T-helper 2 cell treated with Interferon-gamma antibody and Interleukin-4, amounts not matched to agents 5 μg/mL and 100 μg/mL, for 36 hours (primary cell): Measurements from ENCODE around the gene MOB3A.

Experiments used
- DNase-seq: peaks from one replicate; pipeline ENCODE4 v3.0.0; 2021; ENCODE audit warnings: low spot score
- H3K27ac Mint-ChIP-seq: one replicate; pipeline ENCODE4 v1.8.0; 2021; ENCODE audit warnings: mild to moderate bottlenecking, mixed read lengths
- H3K27me3 Mint-ChIP-seq: one replicate; pipeline ENCODE4 v1.8.0; 2021; ENCODE audit warnings: low read depth, mixed read lengths
- H3K36me3 Mint-ChIP-seq: one replicate; pipeline ENCODE4 v1.8.0; 2021; ENCODE audit warnings: low read depth, mixed read lengths
- H3K4me1 Mint-ChIP-seq: one replicate; pipeline ENCODE4 v1.8.0; 2021; ENCODE audit warnings: low read depth, mixed read lengths
- H3K4me3 Mint-ChIP-seq: one replicate; pipeline ENCODE4 v1.8.0; 2022; ENCODE audit warnings: mild to moderate bottlenecking, moderate library complexity, mixed read lengths
- H3K9me3 Mint-ChIP-seq: one replicate; pipeline ENCODE4 v1.8.0; 2021; ENCODE audit warnings: mixed read lengths

The MOB3A gene

GRCh38 chr19:2048104-2048958, 47.8 kb downstream of the MOB3A start:
- Mint-ChIP-seq H3K27me3 (no peaks in the 10 kb centered on the region), H3K9me3 (no peaks in the 10 kb centered on the region), H3K27ac (no peak overlapping the region), H3K36me3 (peaks cover 22% of the 10 kb centered on the region), H3K4me3 (peak overlapping the region; percentile 85), H3K4me1 (peaks cover 22% of the 10 kb centered on the region)
- DNase-seq: no peak

- no peak overlapping the region for H3K27ac Mint-ChIP-seq
- peaks cover 23% of the 10 kb centered on the region for H3K36me3 Mint-ChIP-seq
- DNase-seq: no peak
- peak overlapping the region; percentile 66 for H3K4me3 Mint-ChIP-seq
- H3K9me3 Mint-ChIP-seq: no peaks in the 10 kb centered on the region
- no peaks in the 10 kb centered on the region for H3K27me3 Mint-ChIP-seq
- H3K4me1 Mint-ChIP-seq: peaks cover 20% of the 10 kb centered on the region
These were observed 48.5 kb downstream of the MOB3A start for GRCh38 chr19:2047449-2048103.

GRCh38 chr19:2047076-2047448, 49.1 kb downstream of the MOB3A start:
- Mint-ChIP-seq H3K4me1 (peaks cover 16% of the 10 kb centered on the region), H3K27ac (no peak overlapping the region), H3K4me3 (no peak overlapping the region)

GRCh38 chr19:2046046-2046907, 49.8 kb downstream of the MOB3A start:
- DNase-seq: no peak
- Mint-ChIP-seq H3K9me3 (no peaks in the 10 kb centered on the region), H3K27me3 (no peaks in the 10 kb centered on the region), H3K36me3 (peaks cover 25% of the 10 kb centered on the region), H3K27ac (no peak overlapping the region), H3K4me3 (no peak overlapping the region), H3K4me1 (peaks cover 13% of the 10 kb centered on the region)

More at GRCh38 chr19:2047076-2047448, 49.1 kb downstream of the MOB3A start:
- Mint-ChIP-seq H3K36me3 (peaks cover 25% of the 10 kb centered on the region), H3K27me3 (no peaks in the 10 kb centered on the region), H3K9me3 (no peaks in the 10 kb centered on the region)
- no peak for DNase-seq

GRCh38 chr19:2045501-2046045, 50.6 kb downstream of the MOB3A start:
- no peak overlapping the region for H3K4me3 Mint-ChIP-seq
- no peaks in the 10 kb centered on the region for H3K9me3 Mint-ChIP-seq
- no peak for DNase-seq
- peaks cover 29% of the 10 kb centered on the region for H3K36me3 Mint-ChIP-seq
- no peaks in the 10 kb centered on the region for H3K27me3 Mint-ChIP-seq
- peaks cover 13% of the 10 kb centered on the region for H3K4me1 Mint-ChIP-seq
- H3K27ac Mint-ChIP-seq: no peak overlapping the region

GRCh38 chr19:2044709-2045500, 51.2 kb downstream of the MOB3A start:
- Mint-ChIP-seq H3K4me3 (no peak overlapping the region), H3K36me3 (peaks cover 31% of the 10 kb centered on the region), H3K9me3 (no peaks in the 10 kb centered on the region), H3K27ac (peak overlapping the region; percentile 52), H3K4me1 (peaks cover 13% of the 10 kb centered on the region), H3K27me3 (no peaks in the 10 kb centered on the region)
- no peak for DNase-seq

- peaks cover 32% of the 10 kb centered on the region for H3K36me3 Mint-ChIP-seq
- H3K4me1 Mint-ChIP-seq: peaks cover 8% of the 10 kb centered on the region
These were observed 52.0 kb downstream of the MOB3A start for GRCh38 chr19:2043961-2044708.

GRCh38 chr19:2043251-2043641, 52.9 kb downstream of the MOB3A start:
- Mint-ChIP-seq H3K4me3 (peak overlapping the region; percentile 67), H3K4me1 (peaks cover 6% of the 10 kb centered on the region), H3K9me3 (no peaks in the 10 kb centered on the region), H3K27ac (peak overlapping the region; percentile 88), H3K36me3 (peaks cover 26% of the 10 kb centered on the region), H3K27me3 (no peaks in the 10 kb centered on the region)
- peak; percentile 4 for DNase-seq

More at GRCh38 chr19:2043961-2044708, 52.0 kb downstream of the MOB3A start:
- DNase-seq: no peak
- peak overlapping the region; percentile 88 for H3K27ac Mint-ChIP-seq
- H3K27me3 Mint-ChIP-seq: no peaks in the 10 kb centered on the region
- no peak overlapping the region for H3K4me3 Mint-ChIP-seq
- no peaks in the 10 kb centered on the region for H3K9me3 Mint-ChIP-seq

- peak overlapping the region; percentile 88 for H3K27ac Mint-ChIP-seq
- no peaks in the 10 kb centered on the region for H3K27me3 Mint-ChIP-seq
- peak overlapping the region; percentile 67 for H3K4me3 Mint-ChIP-seq
- H3K36me3 Mint-ChIP-seq: peaks cover 28% of the 10 kb centered on the region
- H3K9me3 Mint-ChIP-seq: no peaks in the 10 kb centered on the region
- H3K4me1 Mint-ChIP-seq: peaks cover 5% of the 10 kb centered on the region
- no peak for DNase-seq
These were observed 53.5 kb downstream of the MOB3A start for GRCh38 chr19:2042485-2043250.

- peak overlapping the region; percentile 88 for H3K27ac Mint-ChIP-seq
- peaks cover 27% of the 10 kb centered on the region for H3K36me3 Mint-ChIP-seq
- H3K4me3 Mint-ChIP-seq: peak overlapping the region; percentile 67
- no peaks in the 10 kb centered on the region for H3K27me3 Mint-ChIP-seq
- peaks cover 5% of the 10 kb centered on the region for H3K4me1 Mint-ChIP-seq
- H3K9me3 Mint-ChIP-seq: no peaks in the 10 kb centered on the region
- peak; percentile 99 for DNase-seq
These were observed 54.2 kb downstream of the MOB3A start for GRCh38 chr19:2041683-2042484.

GRCh38 chr19:2041433-2041682, 54.8 kb downstream of the MOB3A start:
- Mint-ChIP-seq H3K4me1 (peaks cover 5% of the 10 kb centered on the region), H3K36me3 (peaks cover 26% of the 10 kb centered on the region), H3K9me3 (no peaks in the 10 kb centered on the region)

More at GRCh38 chr19:2041433-2041682, 54.8 kb downstream of the MOB3A start:
- Mint-ChIP-seq H3K27ac (peak overlapping the region; percentile 87), H3K4me3 (peak overlapping the region; percentile 57), H3K27me3 (no peaks in the 10 kb centered on the region)
- no peak for DNase-seq
